ENCODE results near the gene NR6A1.

DNA sequence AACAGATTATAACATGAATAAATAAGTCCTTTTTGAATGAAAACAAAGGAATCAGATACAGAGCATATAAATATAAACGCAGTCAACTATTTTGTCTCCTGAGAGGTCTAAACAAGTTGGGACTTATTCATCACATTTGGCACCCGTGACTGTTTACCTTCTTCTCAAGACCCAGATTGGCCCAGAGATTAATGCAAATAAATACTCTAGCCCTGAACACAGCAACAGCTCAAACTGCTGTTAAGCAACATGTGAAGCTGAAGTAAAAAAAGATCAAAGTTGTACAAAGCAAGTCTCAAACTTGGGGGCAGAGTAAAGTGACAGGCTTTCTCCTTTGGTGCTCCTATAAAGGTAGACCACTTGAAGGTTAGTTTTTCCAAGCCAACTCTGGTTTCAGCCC is 168.9 kb downstream of the NR6A1 start:
- no peak for TF ChIP-seq POLR2A (IDR thresholded peaks at IDR 0.05)
- TF ChIP-seq, protein P1, sequence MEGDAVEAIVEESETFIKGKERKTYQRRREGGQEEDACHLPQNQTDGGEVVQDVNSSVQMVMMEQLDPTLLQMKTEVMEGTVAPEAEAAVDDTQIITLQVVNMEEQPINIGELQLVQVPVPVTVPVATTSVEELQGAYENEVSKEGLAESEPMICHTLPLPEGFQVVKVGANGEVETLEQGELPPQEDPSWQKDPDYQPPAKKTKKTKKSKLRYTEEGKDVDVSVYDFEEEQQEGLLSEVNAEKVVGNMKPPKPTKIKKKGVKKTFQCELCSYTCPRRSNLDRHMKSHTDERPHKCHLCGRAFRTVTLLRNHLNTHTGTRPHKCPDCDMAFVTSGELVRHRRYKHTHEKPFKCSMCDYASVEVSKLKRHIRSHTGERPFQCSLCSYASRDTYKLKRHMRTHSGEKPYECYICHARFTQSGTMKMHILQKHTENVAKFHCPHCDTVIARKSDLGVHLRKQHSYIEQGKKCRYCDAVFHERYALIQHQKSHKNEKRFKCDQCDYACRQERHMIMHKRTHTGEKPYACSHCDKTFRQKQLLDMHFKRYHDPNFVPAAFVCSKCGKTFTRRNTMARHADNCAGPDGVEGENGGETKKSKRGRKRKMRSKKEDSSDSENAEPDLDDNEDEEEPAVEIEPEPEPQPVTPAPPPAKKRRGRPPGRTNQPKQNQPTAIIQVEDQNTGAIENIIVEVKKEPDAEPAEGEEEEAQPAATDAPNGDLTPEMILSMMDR (IDR thresholded peaks at IDR 0.05 in 8 of 11, conservative IDR thresholded peaks at IDR 0.05 in 3 of 11) = no peak
